SHP77 treated with DMSO at 0.1 percent for 48 hours (cell line): ENCODE measurements around the gene CIBAR2.

Source experiments
- DNase-seq: peaks from one replicate; lab custom pipeline; 2025; lab: John Stamatoyannopoulos, UW

CIBAR2 gene

GRCh38 chr16:85103114-85104079 lies 8.9 kb downstream of the CIBAR2 start:
- DNase-seq: no peak

GRCh38 chr16:85101956-85102630 lies 10.2 kb downstream of the CIBAR2 start:
- DNase-seq: no peak

- DNase-seq: no peak
These were observed 12.0 kb downstream of the CIBAR2 start for GRCh38 chr16:85100265-85100664.

GRCh38 chr16:85098565-85098964 lies 13.7 kb downstream of the CIBAR2 start:
- DNase-seq: no peak

- no peak for DNase-seq
These were observed 15.4 kb downstream of the CIBAR2 start for GRCh38 chr16:85096921-85097320.

- no peak for DNase-seq
These were observed 17.5 kb downstream of the CIBAR2 start for GRCh38 chr16:85094812-85095211.

- no peak for DNase-seq
These were observed 18.0 kb downstream of the CIBAR2 start for GRCh38 chr16:85094176-85094805.

GRCh38 chr16:85093705-85094104 lies 18.6 kb downstream of the CIBAR2 start:
- DNase-seq: no peak

GRCh38 chr16:85092851-85093250 lies 19.4 kb downstream of the CIBAR2 start:
- no peak for DNase-seq

- DNase-seq: no peak
These were observed 20.0 kb downstream of the CIBAR2 start for GRCh38 chr16:85092309-85092708.

- no peak for DNase-seq
These were observed 20.8 kb downstream of the CIBAR2 start for GRCh38 chr16:85091522-85091910.

GRCh38 chr16:85090873-85091521 lies 21.3 kb downstream of the CIBAR2 start:
- DNase-seq: no peak

GRCh38 chr16:85090181-85090580 lies 22.1 kb downstream of the CIBAR2 start:
- DNase-seq: no peak

GRCh38 chr16:85089525-85089924 lies 22.7 kb downstream of the CIBAR2 start:
- no peak for DNase-seq

GRCh38 chr16:85088570-85089199 lies 23.6 kb downstream of the CIBAR2 start:
- DNase-seq: no peak

GRCh38 chr16:85087899-85088569 lies 24.2 kb downstream of the CIBAR2 start:
- DNase-seq: no peak

GRCh38 chr16:85086347-85087291 lies 25.7 kb downstream of the CIBAR2 start:
- DNase-seq: peak; percentile 21

GRCh38 chr16:85085721-85086120 lies 26.6 kb downstream of the CIBAR2 start:
- DNase-seq: no peak

GRCh38 chr16:85084841-85085510 lies 27.3 kb downstream of the CIBAR2 start:
- no peak for DNase-seq
